ENCODE results near the gene SLIT1.
A peak's percentile ranks its signal among the peaks of the same experiment; 100 is the strongest.

SLIT1 gene

GRCh38 chr10:96991313-96991841 is 194.4 kb downstream of the SLIT1 start:
- DNase-seq, result peak; percentile 85

- DNase-seq, result no peak
These were observed 197.3 kb downstream of the SLIT1 start for GRCh38 chr10:96988426-96988825.

- DNase-seq, result peak; percentile 28
These were observed 197.9 kb downstream of the SLIT1 start for GRCh38 chr10:96987842-96988175.

GRCh38 chr10:96987141-96987841 is 198.5 kb downstream of the SLIT1 start:
- DNase-seq, result no peak

- no peak for DNase-seq
These were observed 199.4 kb downstream of the SLIT1 start for GRCh38 chr10:96986200-96986856.

GRCh38 chr10:96984541-96985131 is 201.1 kb downstream of the SLIT1 start:
- DNase-seq, result no peak

GRCh38 chr10:96982149-96982930 is 203.4 kb downstream of the SLIT1 start:
- no peak for DNase-seq

- DNase-seq, result no peak
These were observed 207.1 kb downstream of the SLIT1 start for GRCh38 chr10:96978621-96979154.

- DNase-seq, result no peak
These were observed 210.6 kb downstream of the SLIT1 start for GRCh38 chr10:96975136-96975535.

GRCh38 chr10:96973809-96974747 is 211.7 kb downstream of the SLIT1 start:
- DNase-seq, result no peak

- no peak for DNase-seq
These were observed 213.5 kb downstream of the SLIT1 start for GRCh38 chr10:96972264-96972663.

GRCh38 chr10:96971324-96971723 is 214.4 kb downstream of the SLIT1 start:
- DNase-seq, result no peak

- DNase-seq, result no peak
These were observed 216.9 kb downstream of the SLIT1 start for GRCh38 chr10:96968682-96969423.

GRCh38 chr10:96967847-96968246 is 217.9 kb downstream of the SLIT1 start:
- peak; percentile 38 for DNase-seq

- no peak for DNase-seq
These were observed 221.6 kb downstream of the SLIT1 start for GRCh38 chr10:96964131-96964530.

GRCh38 chr10:96960872-96961271 is 224.9 kb downstream of the SLIT1 start:
- no peak for DNase-seq

- DNase-seq, result no peak
These were observed 226.0 kb downstream of the SLIT1 start for GRCh38 chr10:96959733-96960132.

GRCh38 chr10:96958071-96958470 is 227.7 kb downstream of the SLIT1 start:
- no peak for DNase-seq

- no peak for DNase-seq
These were observed 230.0 kb downstream of the SLIT1 start for GRCh38 chr10:96955794-96956193.

- no peak for DNase-seq
These were observed 233.8 kb downstream of the SLIT1 start for GRCh38 chr10:96951954-96952353.

- no peak for DNase-seq
These were observed 236.6 kb downstream of the SLIT1 start for GRCh38 chr10:96949039-96949683.

Measured in HCEC 1CT (cell line).